Measurements from ENCODE around the gene PELI2.

Gene PELI2

DNA sequence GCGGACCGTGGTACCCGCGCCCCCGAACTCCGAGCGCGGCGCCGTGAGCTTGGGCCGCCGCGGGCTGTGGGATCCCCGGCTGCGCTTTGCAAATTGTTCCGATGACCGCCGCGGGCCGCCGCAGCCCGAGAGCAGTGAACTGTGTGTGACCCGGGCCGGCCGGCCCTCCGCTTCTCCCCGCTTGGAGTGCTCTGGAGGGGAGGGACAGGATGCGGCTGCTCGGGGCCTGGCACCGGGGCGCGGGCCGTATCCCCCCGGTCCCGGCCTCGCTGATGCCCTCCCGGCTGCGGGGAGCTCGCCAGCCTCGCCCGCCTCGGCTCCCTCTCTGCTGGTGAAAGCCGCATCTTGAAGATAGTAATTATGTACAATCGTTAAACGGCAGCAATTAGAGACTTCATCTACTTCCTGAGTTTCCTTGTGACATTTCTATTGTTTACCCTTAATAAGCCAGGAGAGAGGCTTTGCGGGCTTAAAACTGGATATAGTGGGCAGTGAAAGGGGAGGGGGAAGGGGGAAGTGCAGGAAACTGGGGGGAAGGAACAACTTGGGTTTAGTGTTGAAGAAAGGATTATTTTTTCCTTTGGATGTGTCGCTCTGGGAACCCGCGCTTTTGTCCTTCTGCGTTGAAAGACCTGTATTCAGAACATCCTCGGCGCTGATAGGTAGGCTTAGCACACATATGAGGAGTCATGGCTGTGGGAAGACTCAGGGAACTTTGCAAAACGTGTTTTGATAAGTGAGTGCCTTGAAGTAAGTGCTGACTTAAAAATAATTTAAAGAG lies 1.2 kb downstream of the PELI2 start:
- DNase-seq: peak; percentile 19

- DNase-seq: no peak
These were observed 2.0 kb downstream of the PELI2 start for GRCh38 chr14:56120091-56120691.

GRCh38 chr14:56121816-56122215 lies 3.6 kb downstream of the PELI2 start:
- no peak for DNase-seq

- no peak for DNase-seq
These were observed 4.1 kb downstream of the PELI2 start for GRCh38 chr14:56122301-56122700.

DNA sequence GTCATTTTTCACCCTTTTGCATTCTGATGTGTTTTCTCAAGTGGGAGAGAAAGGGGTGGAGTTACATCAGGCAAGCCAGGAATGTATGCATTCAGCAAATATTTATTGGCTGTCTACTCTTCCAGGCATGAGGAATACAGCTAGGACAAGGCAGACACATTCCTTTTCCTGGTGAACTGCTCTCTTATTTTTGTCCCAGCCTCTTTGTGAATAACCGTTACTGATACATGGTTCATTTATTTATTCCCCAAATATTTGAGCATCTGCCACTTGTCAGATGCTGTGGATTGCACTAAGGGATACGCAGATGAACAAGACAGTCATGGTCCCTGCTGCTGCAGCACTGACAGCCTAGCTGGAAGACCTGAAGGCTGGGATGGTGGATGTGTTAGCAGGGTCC lies 6.1 kb downstream of the PELI2 start:
- peak; percentile 57 for DNase-seq

- DNase-seq: peak; percentile 25
These were observed 7.8 kb downstream of the PELI2 start for GRCh38 chr14:56125772-56126636.

GRCh38 chr14:56126637-56126913 lies 8.4 kb downstream of the PELI2 start:
- DNase-seq: no peak

GRCh38 chr14:56127156-56127555 lies 8.9 kb downstream of the PELI2 start:
- DNase-seq: no peak

GRCh38 chr14:56129092-56129491 lies 10.9 kb downstream of the PELI2 start:
- no peak for DNase-seq

DNA sequence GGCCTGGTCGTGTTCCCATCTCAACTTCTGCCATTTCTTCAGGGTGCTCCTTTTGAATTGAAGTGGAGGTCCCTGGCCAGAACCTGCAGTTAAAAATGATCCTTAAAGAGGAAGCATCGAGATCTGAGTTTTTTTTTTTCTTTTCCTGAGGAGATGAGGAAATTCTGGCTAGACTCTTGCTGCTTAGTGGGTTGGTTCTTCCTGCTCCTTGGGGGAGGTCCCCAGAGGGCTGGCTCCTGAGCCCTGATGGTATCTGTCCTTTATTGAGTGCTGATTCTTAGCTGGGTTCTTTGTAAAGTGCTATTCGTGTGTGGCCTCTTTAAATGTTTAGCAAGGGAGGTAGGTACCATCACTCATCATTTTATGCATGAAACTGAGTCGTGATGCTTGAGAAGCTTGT lies 11.7 kb downstream of the PELI2 start:
- DNase-seq: no peak

GRCh38 chr14:56131004-56131864 lies 13.0 kb downstream of the PELI2 start:
- peak; percentile 65 for DNase-seq

DNA sequence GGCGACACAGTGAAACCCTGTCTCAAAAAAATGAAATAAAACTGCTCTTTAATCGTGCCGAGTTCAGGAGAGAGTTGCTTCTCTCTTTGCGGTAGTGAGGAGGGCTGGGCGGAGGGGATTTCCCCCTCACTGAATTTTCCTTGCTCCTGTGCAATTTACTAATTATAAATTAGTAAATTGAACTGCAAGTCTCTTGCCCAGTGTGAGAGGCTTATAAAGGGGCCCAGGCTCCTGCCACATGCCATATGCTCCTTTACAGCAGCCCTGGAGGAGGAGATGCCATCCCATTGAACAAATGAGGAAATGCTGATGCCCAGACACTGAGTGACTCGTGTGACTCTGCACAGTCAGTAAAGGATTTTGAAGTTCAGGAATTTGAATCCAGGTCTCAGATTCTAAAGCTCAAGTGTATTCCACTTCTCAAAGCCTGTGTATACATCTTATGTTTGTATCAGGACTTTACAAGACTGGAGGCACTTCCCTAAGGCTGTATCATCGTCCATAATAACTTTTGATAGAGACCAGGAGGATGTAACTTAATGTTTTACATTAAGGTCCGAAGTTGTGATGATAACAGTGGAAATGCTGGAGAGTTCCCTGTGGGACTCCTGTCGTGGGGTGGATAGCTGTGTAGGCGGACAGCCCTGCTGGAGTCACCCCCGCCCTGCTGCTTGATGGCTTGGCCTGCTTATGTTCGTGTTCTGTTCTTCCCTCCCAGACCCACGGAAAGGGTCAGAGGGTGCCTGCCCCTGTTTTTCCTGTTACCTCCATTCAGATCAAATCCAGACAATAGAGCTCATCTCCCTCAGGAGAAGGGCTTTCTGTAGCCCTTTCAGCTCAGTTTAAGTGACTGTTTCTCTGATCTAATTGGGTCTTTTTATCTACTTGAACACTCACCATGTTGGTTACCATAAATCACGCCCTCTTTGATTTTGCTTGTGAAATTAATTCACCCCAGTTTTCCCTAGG lies 13.9 kb downstream of the PELI2 start:
- no peak for DNase-seq

DNA sequence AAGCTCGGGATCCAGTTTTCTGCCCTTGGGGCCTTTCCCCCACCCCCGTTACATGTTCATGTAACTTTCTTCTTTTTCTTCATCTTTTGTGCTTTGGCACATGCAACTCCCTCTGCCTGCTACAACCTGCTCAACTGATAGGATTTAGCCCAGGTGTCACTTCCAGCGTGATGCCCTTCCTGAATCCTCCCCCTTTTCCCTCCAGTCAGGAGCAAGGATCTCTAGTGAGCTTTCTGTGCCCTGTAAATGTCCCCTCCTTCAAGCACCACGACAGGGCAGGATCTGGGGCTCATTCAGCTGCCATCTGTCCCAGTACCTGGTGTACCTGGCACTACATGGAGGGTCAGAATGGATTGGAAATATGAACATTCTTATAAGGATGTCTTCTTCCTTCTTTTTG lies 15.3 kb downstream of the PELI2 start:
- DNase-seq: no peak

DNA sequence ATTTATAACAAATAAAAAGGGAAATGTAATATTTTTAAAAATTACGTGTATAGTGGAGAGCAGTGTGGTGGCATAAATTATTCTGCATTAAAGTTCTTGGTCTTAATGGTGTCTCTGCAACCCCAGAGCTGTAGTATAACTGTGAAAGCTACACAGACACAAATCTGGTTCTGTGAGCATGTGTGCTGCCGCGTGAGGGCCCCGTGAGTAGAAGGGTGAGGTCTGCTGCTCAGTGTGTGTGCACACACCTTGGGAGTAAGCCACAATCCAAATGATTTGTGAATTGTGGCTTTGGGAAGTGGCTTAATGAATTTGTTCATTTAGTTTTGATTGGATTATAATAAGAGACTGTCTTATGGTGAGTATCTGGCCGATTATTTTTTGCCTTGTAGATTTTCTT lies 16.8 kb downstream of the PELI2 start:
- DNase-seq: no peak

DNA sequence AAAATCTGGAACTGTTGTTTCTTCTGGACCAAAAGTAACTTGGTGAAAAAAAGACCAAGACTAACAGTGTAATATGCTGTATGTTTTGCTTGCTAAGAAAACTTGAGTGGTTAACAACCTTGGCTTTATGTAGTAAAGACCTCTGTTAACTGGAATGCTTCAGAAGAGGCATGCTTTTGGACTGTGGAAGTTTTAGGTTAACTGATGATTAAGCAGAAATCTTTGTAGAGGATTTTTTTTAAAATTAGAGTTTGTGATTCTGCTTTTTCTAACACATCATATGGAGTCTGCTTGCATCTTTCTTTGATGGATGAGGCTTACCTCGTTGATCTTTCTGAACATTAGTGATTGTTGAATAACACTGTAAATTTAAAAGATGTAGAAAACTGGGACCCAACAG lies 17.5 kb downstream of the PELI2 start:
- DNase-seq: no peak

DNA sequence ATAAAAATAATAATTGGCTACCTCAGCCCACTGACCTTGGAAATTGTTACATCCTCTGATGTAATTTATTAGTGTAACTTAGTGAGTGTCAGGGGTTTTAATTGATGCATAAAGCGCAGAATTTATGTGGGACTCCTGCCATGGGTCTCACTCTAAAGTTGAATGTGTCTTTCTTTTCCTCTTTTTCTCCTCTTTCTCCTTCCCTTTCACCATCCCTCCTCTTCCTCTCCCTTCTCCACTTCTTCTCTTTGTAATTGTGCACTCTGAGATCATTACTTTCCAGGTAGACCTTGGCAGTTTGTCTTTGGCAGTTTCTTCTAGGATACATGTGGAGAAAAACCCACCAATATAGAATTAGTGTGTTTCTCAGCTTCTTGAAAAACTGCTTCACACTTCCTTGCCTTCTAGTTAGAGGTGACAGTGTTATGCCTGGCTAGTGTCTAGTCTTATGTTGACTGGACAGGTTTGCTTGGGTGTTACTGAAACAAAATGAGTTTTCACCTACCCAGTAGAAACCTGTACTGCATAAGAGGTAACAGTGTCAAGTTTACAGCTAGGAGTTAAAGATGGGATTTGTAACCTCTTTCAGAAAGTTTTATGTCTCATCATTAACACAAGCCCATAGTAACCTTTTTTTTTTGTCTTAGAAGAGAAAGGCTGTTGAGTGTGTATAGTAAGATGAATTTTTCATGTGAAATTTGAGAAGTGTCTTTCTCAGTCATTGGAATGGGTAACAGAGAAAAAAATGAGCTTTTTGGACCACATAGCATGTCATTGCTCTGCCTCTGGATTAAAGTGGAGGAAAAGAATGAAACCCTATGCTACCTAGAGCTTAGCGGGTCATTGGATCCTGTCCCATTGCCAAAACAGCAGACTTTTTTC lies 18.6 kb downstream of the PELI2 start:
- DNase-seq: no peak

DNA sequence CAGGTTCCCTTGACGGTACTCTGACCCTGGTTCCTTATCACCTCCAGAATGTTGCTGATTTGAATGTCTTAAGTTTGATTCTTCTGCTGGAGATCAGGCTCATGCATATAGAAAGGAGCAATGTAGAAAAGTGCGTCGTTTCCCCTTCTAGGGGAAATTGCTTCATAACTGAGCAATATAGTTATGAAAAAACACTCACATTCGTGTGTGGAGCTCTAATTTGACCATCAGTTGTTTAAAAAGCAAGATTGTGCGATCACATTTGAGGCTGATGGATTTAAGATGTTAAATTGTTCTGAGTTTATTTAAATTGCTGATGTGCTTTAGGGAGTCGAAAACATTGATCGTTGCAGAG lies 19.2 kb downstream of the PELI2 start:
- no peak for DNase-seq

DNA sequence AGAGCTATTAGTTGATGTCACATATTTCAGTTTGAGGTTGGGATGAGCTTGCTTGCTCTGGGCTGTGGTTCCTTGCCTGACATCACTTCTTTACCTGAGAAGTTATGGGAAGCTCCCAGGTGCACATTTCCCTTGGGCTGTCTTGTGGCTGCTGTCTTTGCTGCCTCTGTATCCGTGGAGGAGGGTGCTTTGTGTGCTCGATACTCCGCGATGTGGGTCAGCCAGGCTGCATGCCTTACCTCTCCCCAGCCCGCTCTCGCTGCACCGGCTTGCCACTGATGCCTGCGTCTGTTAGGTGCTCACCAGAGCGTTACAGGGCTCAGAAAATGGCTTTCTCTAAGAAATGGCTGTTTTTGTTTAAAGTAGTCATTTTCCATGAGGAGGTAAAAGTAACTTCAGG lies 19.6 kb downstream of the PELI2 start:
- no peak for DNase-seq

GRCh38 chr14:56138928-56139327 lies 20.7 kb downstream of the PELI2 start:
- DNase-seq: no peak

DNA sequence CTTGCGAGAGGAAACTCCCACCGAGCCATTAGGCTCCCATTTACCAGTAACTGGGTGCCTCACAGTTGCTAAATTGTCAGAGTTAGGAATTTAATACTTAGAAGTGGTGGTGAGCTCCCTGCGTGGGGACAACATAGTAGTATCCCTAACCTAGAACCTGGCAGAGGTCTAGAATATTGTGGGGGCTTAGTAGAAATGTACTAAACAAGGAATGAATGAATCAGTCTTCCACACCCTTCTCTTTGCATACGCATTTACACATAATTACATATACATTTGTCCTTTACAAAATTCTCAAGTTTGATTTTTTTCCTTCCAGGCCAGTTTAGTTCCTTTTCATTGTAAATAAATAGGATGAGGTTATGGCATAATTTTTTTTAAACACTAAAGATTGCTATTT lies 24.1 kb downstream of the PELI2 start:
- no peak for DNase-seq

DNA sequence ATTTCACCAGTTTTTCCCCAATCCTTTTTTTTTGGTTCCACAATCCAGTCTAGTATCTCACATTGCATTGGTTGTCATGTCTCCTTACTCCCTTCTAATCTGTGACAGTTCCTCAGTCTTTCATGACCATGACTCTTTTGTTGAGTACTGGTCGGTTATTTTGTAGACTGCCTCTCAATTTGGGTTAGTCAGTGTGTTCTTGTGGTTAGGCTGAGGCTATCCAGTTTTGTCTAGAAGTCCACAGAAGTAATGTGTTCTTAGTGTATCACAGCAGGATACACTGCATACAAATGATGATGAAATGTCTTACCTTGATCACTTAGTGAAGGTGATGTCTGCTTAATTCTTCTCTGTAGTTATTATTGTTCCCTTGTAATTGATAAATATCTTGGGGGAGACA lies 24.8 kb downstream of the PELI2 start:
- no peak for DNase-seq
